Ascending aorta (tissue), 2 donors: ENCODE data around the gene TGFBR3. TPM values are rescaled to one million over a fixed set of nuclear protein-coding genes. Genes with fewer than 3 reads are reported as not detected.
A peak's percentile ranks its signal among the peaks of the same experiment; 100 is the strongest.

Experiments used
- DNase-seq, 2 donors: peaks; one replicate each; pipeline ENCODE4 v3.0.0-alpha.2; 2019; ENCODE audit warnings: low spot score in 2 of 2
- H3K27ac ChIP-seq, 2 donors: fragments of 200-600 bp; sonication (generic); one replicate each; pipeline ENCODE4 v1.5.1; 2016 to 2017; ENCODE audit warnings: mild to moderate bottlenecking in 1 of 2
- H3K27me3 ChIP-seq: fragments of 200-600 bp; sonication (generic); one replicate; pipeline ENCODE4 v1.5.1; 2017
- H3K36me3 ChIP-seq, 2 donors: fragments of 200-600 bp; sonication (generic); one replicate each; pipeline ENCODE4 v1.5.1; 2016
- H3K4me1 ChIP-seq, 2 donors: fragments of 200-600 bp; sonication (generic); one replicate each; pipeline ENCODE4 v1.5.1; 2016 to 2017; ENCODE audit warnings: mild to moderate bottlenecking in 1 of 2
- H3K4me3 ChIP-seq, 2 donors: fragments of 200-600 bp; sonication (generic); one replicate each; pipeline ENCODE4 v1.5.1; 2016 to 2017; ENCODE audit warnings: mild to moderate bottlenecking in 1 of 2
- H3K9me3 ChIP-seq, 2 donors: fragments of 200-600 bp; sonication (generic); one replicate each; pipeline ENCODE4 v1.5.1; 2016
- intact Hi-C: fragments of 100-400 bp; cut with DNase I; formaldehyde crosslinking; loops from one replicate; pipeline ENCODE4 v1.15.1; 2023
- total RNA-seq: library from RNA; depleted of rRNA; stranded (reverse); fragments of >200 nt; gene quantifications from one replicate; pipeline ENCODE4 v1.1.0, GENCODE V29; 2016
- TF ChIP-seq, protein P1 (sequence below), 3 experiments: fragments of 200-600 bp in 2 of 3; fragments of 450-650 bp in 1 of 3; sonication (generic) in 2 of 3; IDR thresholded peaks; one replicate each; pipeline ENCODE4 v1.5.1; 2016 to 2019; ENCODE audit warnings: antibody characterized with exemption in 3 of 3, mild to moderate bottlenecking in 1 of 3, moderate library complexity in 1 of 3

The TGFBR3 gene
- total RNA-seq, 1 donor from 2014 or later, result 127 TPM

DNA sequence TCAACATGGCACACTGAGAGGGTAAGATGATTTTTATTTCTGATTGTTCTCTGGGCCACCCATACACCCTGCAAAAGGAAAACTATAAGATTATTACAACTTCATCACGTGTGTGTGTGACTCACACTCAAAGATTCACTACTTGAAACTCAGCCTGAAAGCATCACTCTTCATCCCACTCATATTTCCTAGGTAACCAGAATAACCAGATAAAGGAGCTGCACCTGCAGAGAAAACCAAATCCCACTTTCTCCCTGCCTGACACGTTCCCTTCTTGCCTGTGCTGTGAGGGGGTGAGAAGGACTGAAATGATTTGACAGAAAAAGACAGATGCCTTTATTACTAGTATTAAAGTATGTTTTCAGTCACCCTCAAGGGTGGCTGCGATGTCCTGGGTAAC is 131.6 kb downstream of the TGFBR3 start:
- TF ChIP-seq, protein P1, sequence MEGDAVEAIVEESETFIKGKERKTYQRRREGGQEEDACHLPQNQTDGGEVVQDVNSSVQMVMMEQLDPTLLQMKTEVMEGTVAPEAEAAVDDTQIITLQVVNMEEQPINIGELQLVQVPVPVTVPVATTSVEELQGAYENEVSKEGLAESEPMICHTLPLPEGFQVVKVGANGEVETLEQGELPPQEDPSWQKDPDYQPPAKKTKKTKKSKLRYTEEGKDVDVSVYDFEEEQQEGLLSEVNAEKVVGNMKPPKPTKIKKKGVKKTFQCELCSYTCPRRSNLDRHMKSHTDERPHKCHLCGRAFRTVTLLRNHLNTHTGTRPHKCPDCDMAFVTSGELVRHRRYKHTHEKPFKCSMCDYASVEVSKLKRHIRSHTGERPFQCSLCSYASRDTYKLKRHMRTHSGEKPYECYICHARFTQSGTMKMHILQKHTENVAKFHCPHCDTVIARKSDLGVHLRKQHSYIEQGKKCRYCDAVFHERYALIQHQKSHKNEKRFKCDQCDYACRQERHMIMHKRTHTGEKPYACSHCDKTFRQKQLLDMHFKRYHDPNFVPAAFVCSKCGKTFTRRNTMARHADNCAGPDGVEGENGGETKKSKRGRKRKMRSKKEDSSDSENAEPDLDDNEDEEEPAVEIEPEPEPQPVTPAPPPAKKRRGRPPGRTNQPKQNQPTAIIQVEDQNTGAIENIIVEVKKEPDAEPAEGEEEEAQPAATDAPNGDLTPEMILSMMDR (IDR thresholded peaks at IDR 0.05), result no peak
- intact Hi-C loops, result no loop called here
- DNase-seq, result no peak
- H3K27me3 ChIP-seq, result no peaks in the 10 kb centered on the region
- H3K36me3 ChIP-seq, result no peaks in the 10 kb centered on the region
- H3K4me3 ChIP-seq, result no peak overlapping the region
- H3K4me1 ChIP-seq, result peaks cover 0 to 27% of the 10 kb centered on the region in 2 donors
- no peaks in the 10 kb centered on the region for H3K9me3 ChIP-seq
- H3K27ac ChIP-seq, result peak overlapping the region in 1 of 2 donors; percentile 30

DNA sequence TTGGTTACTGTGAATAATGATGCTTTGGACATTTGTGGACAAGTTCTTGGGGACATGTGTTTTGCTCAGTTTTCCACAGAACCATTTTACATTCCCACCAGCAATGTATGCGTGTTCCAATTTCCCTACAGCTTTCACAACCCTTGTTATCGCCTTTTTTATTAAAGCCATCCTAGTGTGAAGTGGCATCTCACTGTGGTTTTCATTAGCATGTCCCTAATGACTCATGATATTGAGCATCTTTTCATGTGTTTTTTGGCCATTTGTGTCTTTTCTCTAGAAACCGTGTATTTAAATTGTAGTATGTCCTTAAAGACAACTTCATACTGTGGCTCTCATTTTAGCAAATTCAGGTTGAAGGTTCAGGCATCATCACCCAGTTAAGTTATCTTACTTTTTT is 132.1 kb downstream of the TGFBR3 start:
- H3K27ac ChIP-seq, result no peak overlapping the region
- H3K4me1 ChIP-seq, result peaks cover 0 to 27% of the 10 kb centered on the region in 2 donors

DNA sequence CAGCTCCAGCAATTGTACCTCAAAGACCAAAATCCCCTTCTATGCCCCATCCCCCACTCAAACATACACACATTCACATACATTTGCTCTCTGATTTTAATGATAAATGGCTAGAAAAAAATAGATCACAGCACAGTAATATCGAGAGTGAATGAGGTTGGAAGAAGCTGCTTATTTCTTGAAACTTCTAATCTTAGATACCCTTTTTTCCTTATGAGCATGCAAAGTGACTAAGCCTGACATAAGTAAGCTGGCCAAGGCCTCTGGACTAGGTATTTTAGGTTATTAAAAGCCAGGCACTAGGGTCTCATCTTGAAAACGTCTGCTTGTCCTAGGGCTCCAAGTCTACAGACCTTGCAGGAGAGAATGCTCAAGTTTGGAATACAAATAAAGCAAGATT is 133.6 kb downstream of the TGFBR3 start:
- Histone ChIP-seq H3K36me3 (no peaks in the 10 kb centered on the region), H3K9me3 (no peaks in the 10 kb centered on the region), H3K4me1 (peaks cover 0 to 32% of the 10 kb centered on the region in 2 donors), H3K27ac (peak overlapping the region in 1 of 2 donors; percentile 27), H3K4me3 (no peak overlapping the region), H3K27me3 (no peaks in the 10 kb centered on the region)
- intact Hi-C loops, result no loop called here
- TF ChIP-seq, protein P1 (IDR thresholded peaks at IDR 0.05), result no peak
- DNase-seq, result no peak

More for the DNA sequence above, 132.1 kb downstream of the TGFBR3 start:
- intact Hi-C loops, result no loop called here
- Histone ChIP-seq H3K9me3 (no peaks in the 10 kb centered on the region), H3K36me3 (no peaks in the 10 kb centered on the region), H3K27me3 (no peaks in the 10 kb centered on the region), H3K4me3 (no peak overlapping the region)
- no peak for DNase-seq
- TF ChIP-seq, protein P1 (IDR thresholded peaks at IDR 0.05), result no peak

DNA sequence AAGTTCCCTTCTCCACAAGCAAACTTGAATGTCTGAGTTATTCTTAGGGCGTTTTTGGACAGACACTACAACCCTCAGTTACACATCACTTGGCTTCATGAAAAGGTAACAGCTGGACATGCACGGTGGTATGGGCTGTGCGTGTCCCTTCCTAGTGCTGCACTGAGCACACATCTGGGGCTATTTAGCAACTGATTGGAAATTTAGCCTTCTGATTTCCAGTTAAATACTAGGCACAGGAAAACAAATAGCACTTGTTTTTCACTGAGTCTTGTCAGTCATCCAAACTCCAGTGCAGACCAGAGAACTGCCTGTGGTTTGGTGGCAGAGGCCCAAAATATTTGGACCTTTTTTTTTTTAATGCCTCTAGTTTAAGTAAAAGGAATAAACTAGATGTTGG is 134.7 kb downstream of the TGFBR3 start:
- no peaks in the 10 kb centered on the region for H3K27me3 ChIP-seq
- intact Hi-C loops, result no loop called here
- H3K27ac ChIP-seq, result peak overlapping the region; percentile 20 to 27
- no peak for DNase-seq
- H3K4me3 ChIP-seq, result no peak overlapping the region
- no peaks in the 10 kb centered on the region for H3K9me3 ChIP-seq
- TF ChIP-seq, protein P1 (IDR thresholded peaks at IDR 0.05), result no peak
- no peaks in the 10 kb centered on the region for H3K36me3 ChIP-seq
- peaks cover 0 to 32% of the 10 kb centered on the region in 2 donors for H3K4me1 ChIP-seq

DNA sequence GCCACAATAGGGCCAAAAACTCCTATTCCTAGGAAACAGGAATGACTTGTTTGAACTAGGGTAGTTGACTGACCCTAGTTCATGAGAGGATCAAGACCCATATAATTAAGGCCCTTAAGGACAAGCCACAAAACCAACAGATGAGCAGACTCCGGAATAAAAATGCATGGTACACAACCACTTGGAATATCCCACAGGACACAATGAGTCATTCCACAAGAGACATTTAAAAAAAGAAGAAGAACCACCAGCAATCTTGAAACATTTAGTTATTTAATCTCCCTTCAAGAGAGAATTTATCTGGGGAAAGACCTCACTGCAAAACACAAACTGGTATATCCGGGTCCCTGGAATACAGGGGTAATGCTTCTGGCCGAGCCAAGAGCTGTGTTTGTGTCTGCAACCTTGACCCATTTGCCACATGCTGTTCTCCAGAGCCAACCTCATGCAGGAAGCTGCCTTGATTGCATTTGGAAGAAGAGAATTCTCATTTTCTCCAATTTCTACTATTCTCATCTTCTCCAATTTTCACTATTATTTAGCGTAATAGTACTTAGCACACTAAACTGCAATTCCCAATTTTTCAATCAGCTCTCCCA is 135.5 kb downstream of the TGFBR3 start:
- no peaks in the 10 kb centered on the region for H3K36me3 ChIP-seq
- intact Hi-C loops, result no loop called here
- TF ChIP-seq, protein P1 (IDR thresholded peaks at IDR 0.05), result no peak
- H3K9me3 ChIP-seq, result no peaks in the 10 kb centered on the region
- no peak overlapping the region for H3K4me3 ChIP-seq
- no peaks in the 10 kb centered on the region for H3K27me3 ChIP-seq
- DNase-seq, result no peak
- peaks cover 0 to 34% of the 10 kb centered on the region in 2 donors for H3K4me1 ChIP-seq
- H3K27ac ChIP-seq, result peak overlapping the region; percentile 20 to 27
